Suprapubic skin (tissue), 4 donors: ENCODE results near the gene MAB21L4. TPM values are rescaled to one million over a fixed set of nuclear protein-coding genes. Genes with fewer than 3 reads are reported as not detected.
A peak's percentile ranks its signal among the peaks of the same experiment; 100 is the strongest.

Experiments
- DNase-seq, 2 donors: peaks; one replicate each; pipeline ENCODE4 v3.0.0-alpha.2; 2019; ENCODE audit warnings: low spot score in 2 of 2
- H3K27ac ChIP-seq: fragments of 200-600 bp; sonication (generic); one replicate; pipeline ENCODE4 v1.5.1; 2019
- H3K27me3 ChIP-seq: fragments of 200-600 bp; sonication (generic); one replicate; pipeline ENCODE4 v1.5.1; 2019
- H3K36me3 ChIP-seq: fragments of 200-600 bp; sonication (generic); one replicate; pipeline ENCODE4 v1.5.1; 2019
- H3K4me1 ChIP-seq: fragments of 200-600 bp; sonication (generic); one replicate; pipeline ENCODE4 v1.5.1; 2019
- H3K4me3 ChIP-seq: fragments of 200-600 bp; sonication (generic); one replicate; pipeline ENCODE4 v1.5.1; 2019; ENCODE audit warnings: mild to moderate bottlenecking
- H3K9me3 ChIP-seq: fragments of 200-600 bp; sonication (generic); one replicate; pipeline ENCODE4 v1.5.1; 2019
- CTCF ChIP-seq, 2 donors: fragments of 200-600 bp in 1 of 2; fragments of 450-650 bp in 1 of 2; sonication (generic) in 1 of 2; IDR thresholded peaks; one replicate each; pipeline ENCODE4 v1.5.1; 2016 to 2019; ENCODE audit warnings: antibody characterized with exemption in 2 of 2, mild to moderate bottlenecking in 1 of 2, moderate library complexity in 1 of 2
- EP300 ChIP-seq: sonication (generic); formaldehyde crosslinking; IDR thresholded peaks from one replicate; pipeline ENCODE4 v1.6.1; 2017; ENCODE audit warnings: antibody characterized with exemption
- POLR2A ChIP-seq, 2 donors: fragments of 450-650 bp; IDR thresholded peaks; one replicate each; pipeline ENCODE4 v1.6.1; 2017; ENCODE audit warnings: antibody characterized with exemption in 2 of 2, mild to moderate bottlenecking in 2 of 2, moderate library complexity in 2 of 2
- POLR2AphosphoS5 ChIP-seq, 3 donors: sonication (generic); formaldehyde crosslinking; IDR thresholded peaks; one replicate each; pipeline ENCODE4 v1.6.1; 2017; ENCODE audit warnings: antibody characterized with exemption in 3 of 3
- WGBS: methylation state at CpG from one replicate; pipeline ENCODE4 v1.1.5; 2018; 5-methylcytosine and 5-hydroxymethylcytosine counted together
- total RNA-seq, 4 donors: library from RNA; depleted of rRNA; stranded (reverse); fragments of >200 nt; gene quantifications; one replicate each; pipeline ENCODE4 v1.1.0, GENCODE V29; 2016

Gene MAB21L4
- total RNA-seq, 4 donors from 2014 or later: 28.7 to 97.5 (median 69.2) TPM

GRCh38 chr2:240896871-240897692 is 1.1 kb upstream of the MAB21L4 start:
- Histone ChIP-seq H3K36me3 (no peaks in the 10 kb centered on the region), H3K4me3 (peak overlapping the region; percentile 40), H3K27ac (peak overlapping the region; percentile 85), H3K9me3 (no peaks in the 10 kb centered on the region), H3K4me1 (peaks cover 67% of the 10 kb centered on the region), H3K27me3 (no peaks in the 10 kb centered on the region)
- TF ChIP-seq POLR2A (IDR thresholded peaks at IDR 0.05) (no peak), CTCF (IDR thresholded peaks at IDR 0.05) (no peak), POLR2AphosphoS5 (IDR thresholded peaks at IDR 0.05) (no peak), EP300 (no peak)
- no peak for DNase-seq
- 39% methylated on average over 14 of the region's 23 CpGs for WGBS

- H3K27ac ChIP-seq: peak overlapping the region; percentile 80
- H3K4me1 ChIP-seq: peaks cover 74% of the 10 kb centered on the region
- H3K27me3 ChIP-seq: no peaks in the 10 kb centered on the region
- TF ChIP-seq EP300: no peak
- H3K4me3 ChIP-seq: peak overlapping the region; percentile 40
- no peak for DNase-seq
- WGBS: 33% methylated on average over 1 of the region's 7 CpGs
- H3K9me3 ChIP-seq: no peaks in the 10 kb centered on the region
- H3K36me3 ChIP-seq: no peaks in the 10 kb centered on the region
These were observed 438 bp upstream of the MAB21L4 start for GRCh38 chr2:240896394-240896793.

GRCh38 chr2:240894836-240895558 is 959 bp downstream of the MAB21L4 start:
- Histone ChIP-seq H3K36me3 (no peaks in the 10 kb centered on the region), H3K27ac (no peak overlapping the region), H3K4me1 (peaks cover 74% of the 10 kb centered on the region), H3K27me3 (no peaks in the 10 kb centered on the region), H3K4me3 (peak overlapping the region; percentile 40), H3K9me3 (no peaks in the 10 kb centered on the region)
- TF ChIP-seq CTCF (IDR thresholded peaks at IDR 0.05) (no peak), EP300 (no peak), POLR2AphosphoS5 (IDR thresholded peaks at IDR 0.05) (no peak), POLR2A (IDR thresholded peaks at IDR 0.05) (no peak)
- DNase-seq: no peak
- 81% methylated on average over 12 of the region's 28 CpGs for whole genome bisulfite sequencing

- Histone ChIP-seq H3K4me3 (peak overlapping the region; percentile 21), H3K27me3 (no peaks in the 10 kb centered on the region), H3K36me3 (no peaks in the 10 kb centered on the region), H3K9me3 (no peaks in the 10 kb centered on the region), H3K27ac (no peak overlapping the region), H3K4me1 (peaks cover 68% of the 10 kb centered on the region)
- WGBS: 33% methylated on average over 2 of the region's 9 CpGs
- no peak for TF ChIP-seq CTCF (IDR thresholded peaks at IDR 0.05)
- TF ChIP-seq POLR2A (IDR thresholded peaks at IDR 0.05): no peak
- TF ChIP-seq EP300: no peak
- TF ChIP-seq POLR2AphosphoS5 (IDR thresholded peaks at IDR 0.05): no peak
- DNase-seq: no peak
These were observed 1.9 kb downstream of the MAB21L4 start for GRCh38 chr2:240894006-240894405.

- Histone ChIP-seq H3K27me3 (no peaks in the 10 kb centered on the region), H3K36me3 (no peaks in the 10 kb centered on the region), H3K4me1 (peaks cover 62% of the 10 kb centered on the region), H3K4me3 (peak overlapping the region; percentile 21), H3K27ac (peak overlapping the region; percentile 34), H3K9me3 (no peaks in the 10 kb centered on the region)
- TF ChIP-seq EP300 (no peak), POLR2A (IDR thresholded peaks at IDR 0.05) (no peak), POLR2AphosphoS5 (IDR thresholded peaks at IDR 0.05) (no peak), CTCF (IDR thresholded peaks at IDR 0.05) (no peak)
- DNase-seq: no peak
- no CpG with 5 or more reads among the region's 17 CpGs for WGBS
These were observed 2.6 kb downstream of the MAB21L4 start for GRCh38 chr2:240893363-240893844.
